GM15510 (cell line): ENCODE measurements around the gene SUDS3.

Experiments used
- POLR2A ChIP-seq: IDR thresholded peaks from 3 replicates; pipeline ENCODE4 v1.6.1; 2011; ENCODE audit warnings: borderline replicate concordance; ENCODE audit not compliant: insufficient read length; ENCODE audit errors: extremely low read depth

SUDS3 gene

DNA sequence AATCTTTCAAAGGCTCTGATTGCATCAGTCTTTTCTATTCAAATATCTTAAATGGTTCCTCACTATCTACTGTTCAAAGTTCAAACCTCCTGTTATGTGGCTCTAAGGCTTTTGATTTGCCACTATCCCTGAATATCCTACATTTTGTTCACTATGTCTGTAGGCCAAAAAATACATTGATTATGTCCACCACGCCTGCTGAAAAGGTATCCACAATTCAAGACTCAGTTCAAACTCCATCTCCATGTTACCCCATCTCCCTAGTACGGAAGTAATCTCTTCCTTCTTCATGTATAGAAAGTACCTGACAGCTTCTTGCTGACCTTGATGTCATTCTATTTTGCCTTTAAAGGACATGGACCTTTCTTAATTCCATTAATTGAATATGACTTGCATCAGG, 28.4 kb upstream of the SUDS3 start:
- TF ChIP-seq POLR2A, result no peak

DNA sequence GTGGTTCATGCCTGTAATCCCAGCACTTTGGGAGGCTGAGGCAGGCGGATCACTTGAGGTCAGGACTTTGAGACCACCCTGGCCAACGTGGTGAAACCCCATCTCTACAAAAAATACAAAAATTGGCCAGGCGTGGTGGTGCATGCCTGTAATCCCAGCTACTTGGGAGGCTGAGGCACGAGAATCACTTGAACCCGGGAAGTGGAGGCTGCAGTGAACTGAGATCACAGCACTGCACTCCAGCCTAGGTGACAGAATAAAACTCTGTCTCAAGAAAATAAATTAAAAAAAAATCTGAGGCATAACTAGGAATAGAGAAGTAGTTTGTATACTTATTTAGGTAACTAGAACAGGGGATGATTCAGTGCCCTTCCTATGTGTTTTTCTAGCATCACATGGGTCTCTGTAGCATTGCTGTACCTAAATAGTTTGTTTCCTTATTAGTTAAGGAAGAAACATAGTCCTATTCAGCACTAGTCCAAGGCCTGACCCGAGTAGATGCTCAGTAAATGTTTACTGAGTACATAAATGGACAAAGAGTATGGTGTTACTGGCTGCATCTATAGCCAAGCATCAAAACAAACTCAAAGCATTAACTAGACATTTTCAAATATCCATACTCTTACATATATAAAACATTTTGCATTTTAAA, 25.3 kb upstream of the SUDS3 start:
- TF ChIP-seq POLR2A, result no peak

DNA sequence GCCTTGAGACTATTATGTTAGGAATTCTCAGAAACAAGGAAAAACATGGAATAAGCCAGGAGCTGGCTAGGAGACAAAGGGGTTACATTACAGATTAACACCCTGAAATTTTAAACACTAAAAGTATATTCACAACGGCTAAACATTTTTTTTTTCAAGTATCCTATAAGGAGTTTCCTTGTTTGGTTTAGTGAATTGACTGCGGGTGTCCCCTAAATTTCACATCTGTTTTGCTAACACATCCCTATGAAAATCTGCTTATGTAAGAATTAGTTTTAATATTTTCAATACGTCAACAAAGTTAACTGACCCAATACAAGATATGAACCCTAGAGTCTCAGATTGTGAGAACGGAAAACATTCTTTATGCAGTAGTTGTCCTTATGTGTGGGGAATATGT, 22.6 kb upstream of the SUDS3 start:
- TF ChIP-seq POLR2A, result no peak

DNA sequence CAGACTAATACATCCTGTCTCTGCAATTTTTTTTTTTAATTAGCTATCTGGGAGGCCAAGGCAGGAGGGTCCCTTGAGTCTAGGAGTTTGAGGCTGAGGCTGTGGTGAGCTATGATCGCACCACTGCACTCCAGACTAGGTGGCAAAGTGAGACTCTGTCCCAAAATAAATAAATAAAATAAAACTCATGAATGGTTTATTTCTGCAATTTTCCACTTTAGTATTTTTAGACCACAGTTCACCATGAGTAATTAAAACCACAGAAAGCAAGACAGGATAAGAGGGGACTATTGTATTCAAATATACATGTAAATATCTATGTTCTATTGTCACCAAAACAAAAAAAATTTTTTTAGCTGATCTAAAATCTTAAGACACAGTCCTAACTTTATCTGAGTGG, 21.5 kb upstream of the SUDS3 start:
- no peak for TF ChIP-seq POLR2A

GRCh38 chr12:118355843-118356242, 20.5 kb upstream of the SUDS3 start:
- TF ChIP-seq POLR2A, result no peak

DNA sequence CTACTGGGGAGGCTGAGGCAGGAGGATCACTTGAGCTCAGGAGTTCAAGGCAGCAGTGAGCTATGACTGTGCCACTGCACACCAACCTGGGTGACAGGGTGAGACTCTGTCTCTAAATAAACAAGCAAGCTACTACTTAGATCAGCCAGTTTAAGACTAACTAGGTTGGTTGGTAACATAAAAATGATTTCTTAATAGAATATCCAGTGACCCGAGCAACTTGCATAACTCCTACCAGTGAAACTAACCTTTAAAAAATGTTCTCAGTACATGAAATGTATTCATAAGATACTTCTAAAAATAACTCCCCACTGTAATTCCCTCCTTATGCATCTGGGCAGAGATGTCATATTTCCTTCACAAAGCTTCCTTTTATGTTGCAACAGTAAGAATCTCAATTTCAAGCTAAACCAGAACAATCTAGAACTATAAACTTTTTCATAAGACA, 19.5 kb upstream of the SUDS3 start:
- no peak for TF ChIP-seq POLR2A

GRCh38 chr12:118357257-118358007, 18.9 kb upstream of the SUDS3 start:
- TF ChIP-seq POLR2A, result no peak

DNA sequence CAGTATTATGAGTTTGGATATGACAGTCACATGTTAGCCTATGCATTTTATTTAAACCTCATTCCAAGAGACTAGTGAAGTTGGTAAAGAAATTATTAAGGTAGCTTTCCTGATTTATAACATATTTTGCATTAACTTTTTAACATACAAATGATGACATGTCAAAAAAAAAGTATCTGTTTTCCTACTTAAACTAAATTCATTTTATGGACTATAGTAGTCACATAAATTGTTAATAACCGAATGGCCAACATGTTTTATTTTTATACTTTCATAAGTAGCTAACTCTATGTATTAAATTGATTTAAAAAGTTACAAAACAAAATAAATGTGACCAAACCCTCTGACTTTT, 18.4 kb upstream of the SUDS3 start:
- no peak for TF ChIP-seq POLR2A

- no peak for TF ChIP-seq POLR2A
Measured at GRCh38 chr12:118358612-118359540, 17.5 kb upstream of the SUDS3 start.

DNA sequence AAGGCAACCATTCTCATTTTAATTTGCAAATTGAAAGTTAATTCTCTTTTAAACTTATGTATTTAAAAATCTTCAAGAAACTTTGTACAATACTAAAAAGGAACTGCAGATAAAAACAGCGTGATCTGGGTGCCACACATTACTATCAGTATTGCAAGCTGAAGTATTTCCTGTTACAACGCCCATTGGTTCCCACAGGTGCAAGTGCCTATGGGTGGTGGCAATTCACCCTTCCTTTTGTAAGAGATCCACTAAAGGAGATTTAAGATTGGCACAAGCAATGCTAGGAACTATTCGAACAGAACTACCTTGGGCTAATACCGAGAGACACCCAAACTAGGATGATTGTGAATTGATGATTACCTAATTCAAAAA, 16.8 kb upstream of the SUDS3 start:
- TF ChIP-seq POLR2A, result no peak

- no peak for TF ChIP-seq POLR2A
Measured at GRCh38 chr12:118361092-118361404, 15.3 kb upstream of the SUDS3 start.

GRCh38 chr12:118361889-118362288, 14.5 kb upstream of the SUDS3 start:
- TF ChIP-seq POLR2A, result no peak

GRCh38 chr12:118368821-118369220, 7.5 kb upstream of the SUDS3 start:
- TF ChIP-seq POLR2A, result no peak

DNA sequence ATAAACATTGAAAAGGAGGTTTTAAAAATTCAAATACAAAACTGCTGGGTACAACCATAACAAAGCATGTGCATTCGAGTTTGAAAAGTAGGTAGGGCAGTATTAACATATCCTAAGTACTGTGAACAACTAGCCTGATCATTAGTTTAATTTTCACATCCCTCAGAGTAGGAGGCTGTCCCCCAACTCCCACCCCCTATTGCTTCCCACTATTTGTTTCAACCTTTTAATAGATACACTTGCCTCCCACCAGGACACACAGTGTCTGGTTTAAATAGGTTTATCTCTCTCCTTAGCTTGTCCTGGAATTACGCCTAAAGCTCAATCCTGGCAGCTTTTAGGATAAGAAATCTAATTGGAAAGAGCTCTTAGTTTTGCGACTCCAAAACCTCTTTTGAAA, 5.8 kb upstream of the SUDS3 start:
- TF ChIP-seq POLR2A, result no peak
